OCI-LY3 (cell line): Measurements from ENCODE around the gene UCN2.

ENCODE experiments used
- H2AFZ ChIP-seq: fragments of 200-600, 300-600 bp; shearing (Covaris generic); 2 replicates; pipeline ENCODE4 v1.6.0; 2014; ENCODE audit warnings: antibody characterized with exemption, low read depth, low read length
- H3K27ac ChIP-seq: fragments of 200-600, 300-600 bp; sonication (generic); 2 replicates; pipeline ENCODE4 v1.5.1; 2014; ENCODE audit warnings: mild to moderate bottlenecking, low read length, moderate library complexity, mixed read lengths
- H3K27me3 ChIP-seq: fragments of 200-600, 300-600 bp; sonication (generic); 2 replicates; pipeline ENCODE4 v1.6.1; 2014; ENCODE audit warnings: low read depth, low read length, mixed read lengths
- H3K36me3 ChIP-seq: fragments of 200-600, 300-600 bp; sonication (generic); replicated peaks from 2 replicates; pipeline ENCODE3; 2014; ENCODE audit warnings: low read depth, low read length, mixed read lengths
- H3K4me1 ChIP-seq: fragments of 300-600, 200-600 bp; sonication (generic); 2 replicates; pipeline ENCODE4 v1.6.1; 2014; ENCODE audit warnings: low read length, mixed read lengths
- H3K4me2 ChIP-seq: fragments of 200-600, 300-600 bp; sonication (generic); 2 replicates; pipeline ENCODE4 v1.6.1; 2014; ENCODE audit warnings: low read length, mixed read lengths
- H3K4me3 ChIP-seq: fragments of 300-600, 200-600 bp; sonication (generic); 2 replicates; pipeline ENCODE4 v1.5.1; 2014; ENCODE audit warnings: antibody characterized with exemption, mild to moderate bottlenecking, low read length, moderate library complexity
- H3K79me2 ChIP-seq: fragments of 300-600, 200-600 bp; shearing (Covaris generic); 2 replicates; pipeline ENCODE4 v1.6.1; 2014; ENCODE audit warnings: mild to moderate bottlenecking, low read length, mixed read lengths
- H3K9ac ChIP-seq: fragments of 300-600, 200-600 bp; shearing (Covaris generic); 2 replicates; pipeline ENCODE4 v1.6.0; 2014; ENCODE audit warnings: mild to moderate bottlenecking, low read length, moderate library complexity
- H3K9me3 ChIP-seq: fragments of 200-600, 300-600 bp; shearing (Covaris generic); 2 replicates; pipeline ENCODE4 v1.6.1; 2014; ENCODE audit warnings: low read length, mixed read lengths; ENCODE audit not compliant: insufficient read depth
- H4K20me1 ChIP-seq: fragments of 200-600, 300-600 bp; sonication (generic); 2 replicates; pipeline ENCODE4 v1.6.1; 2016; ENCODE audit warnings: low read length, mixed read lengths; ENCODE audit not compliant: insufficient read depth
- EZH2phosphoT487 ChIP-seq: fragments of 200-600 bp; shearing (Covaris generic); IDR thresholded peaks from 2 replicates; pipeline ENCODE4 v1.6.1; 2018; ENCODE audit warnings: antibody characterized with exemption, mixed run types, low read depth
- TF ChIP-seq, protein P1 (sequence below): fragments of 200-600, 300-600 bp; sonication (generic); IDR thresholded peaks from 2 replicates; pipeline ENCODE4 v1.5.1; 2014; ENCODE audit warnings: antibody characterized with exemption, low read length, low read depth

The UCN2 gene

DNA sequence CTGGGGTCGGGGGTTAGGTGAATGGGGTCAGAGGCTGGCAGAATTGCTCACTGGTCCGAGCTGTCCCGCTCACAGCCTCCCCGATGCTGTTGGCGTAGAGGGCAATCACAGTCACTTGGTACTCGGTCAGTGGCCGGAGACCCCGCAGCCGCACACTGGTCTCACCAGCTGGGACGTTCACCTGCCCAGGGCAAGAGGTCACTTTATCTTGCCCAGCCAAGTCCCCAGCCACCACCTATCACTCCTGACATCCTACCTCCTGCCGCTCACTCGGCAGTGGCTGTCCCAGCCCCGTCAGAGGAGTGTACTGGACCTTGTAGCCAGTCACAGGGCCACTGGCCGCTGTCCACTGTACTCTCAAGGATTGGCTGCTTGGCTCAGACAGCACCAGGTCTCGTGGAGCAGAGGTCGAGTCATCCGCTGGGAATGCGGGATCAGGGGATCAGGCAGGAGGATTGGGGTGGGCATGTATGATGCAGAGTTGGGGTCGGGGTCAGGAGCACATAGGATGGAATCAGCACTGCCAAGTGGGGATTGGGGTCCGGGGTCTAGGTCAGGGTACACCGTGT lies 29.0 kb upstream of the UCN2 start:
- no peaks in the 10 kb centered on the region for H3K27me3 ChIP-seq
- no peak overlapping the region for H3K27ac ChIP-seq
- H3K9me3 ChIP-seq: no peaks in the 10 kb centered on the region
- H4K20me1 ChIP-seq: no peaks in the 10 kb centered on the region
- no peak overlapping the region for H2AFZ ChIP-seq
- H3K4me1 ChIP-seq: no peaks in the 10 kb centered on the region
- H3K4me3 ChIP-seq: no peak overlapping the region
- no peak overlapping the region for H3K9ac ChIP-seq
- no peaks in the 10 kb centered on the region for H3K79me2 ChIP-seq
- peaks cover 3% of the 10 kb centered on the region for H3K36me3 ChIP-seq
- no peak for TF ChIP-seq EZH2phosphoT487
- TF ChIP-seq, protein P1, sequence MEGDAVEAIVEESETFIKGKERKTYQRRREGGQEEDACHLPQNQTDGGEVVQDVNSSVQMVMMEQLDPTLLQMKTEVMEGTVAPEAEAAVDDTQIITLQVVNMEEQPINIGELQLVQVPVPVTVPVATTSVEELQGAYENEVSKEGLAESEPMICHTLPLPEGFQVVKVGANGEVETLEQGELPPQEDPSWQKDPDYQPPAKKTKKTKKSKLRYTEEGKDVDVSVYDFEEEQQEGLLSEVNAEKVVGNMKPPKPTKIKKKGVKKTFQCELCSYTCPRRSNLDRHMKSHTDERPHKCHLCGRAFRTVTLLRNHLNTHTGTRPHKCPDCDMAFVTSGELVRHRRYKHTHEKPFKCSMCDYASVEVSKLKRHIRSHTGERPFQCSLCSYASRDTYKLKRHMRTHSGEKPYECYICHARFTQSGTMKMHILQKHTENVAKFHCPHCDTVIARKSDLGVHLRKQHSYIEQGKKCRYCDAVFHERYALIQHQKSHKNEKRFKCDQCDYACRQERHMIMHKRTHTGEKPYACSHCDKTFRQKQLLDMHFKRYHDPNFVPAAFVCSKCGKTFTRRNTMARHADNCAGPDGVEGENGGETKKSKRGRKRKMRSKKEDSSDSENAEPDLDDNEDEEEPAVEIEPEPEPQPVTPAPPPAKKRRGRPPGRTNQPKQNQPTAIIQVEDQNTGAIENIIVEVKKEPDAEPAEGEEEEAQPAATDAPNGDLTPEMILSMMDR: no peak
- no peak overlapping the region for H3K4me2 ChIP-seq

DNA sequence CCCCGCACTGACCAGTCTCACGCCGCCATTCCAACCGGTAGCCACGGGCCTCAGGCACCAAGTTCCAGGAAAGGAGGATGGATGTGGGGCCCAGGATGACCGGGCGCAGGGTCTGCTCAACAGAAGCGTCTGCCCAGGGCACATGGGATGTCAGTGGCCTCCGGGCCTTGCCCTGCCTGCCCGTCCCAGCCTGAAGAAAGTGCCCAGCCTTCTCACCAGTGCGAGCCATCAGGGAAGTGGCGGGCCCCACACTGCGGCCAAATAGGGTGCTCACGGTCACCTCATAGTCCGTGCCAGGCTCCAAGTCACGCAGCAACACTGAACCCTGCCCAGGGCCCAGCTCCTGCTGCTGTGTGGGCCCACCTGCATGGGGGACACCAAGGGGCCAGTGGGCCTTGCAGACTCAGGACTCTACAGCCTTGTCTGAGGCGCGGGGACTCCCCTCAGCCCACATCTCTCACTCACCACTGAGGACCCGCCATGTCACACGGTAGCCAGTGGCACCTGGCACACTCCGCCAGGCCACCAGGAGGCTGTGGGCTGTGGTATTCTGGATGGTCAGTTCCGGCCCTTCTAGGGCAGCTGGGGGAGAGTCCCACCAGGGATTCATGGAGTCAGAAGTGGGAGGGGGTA lies 28.4 kb upstream of the UCN2 start:
- Histone ChIP-seq H3K36me3 (no peaks in the 10 kb centered on the region), H3K9me3 (no peaks in the 10 kb centered on the region), H3K4me2 (no peak overlapping the region), H2AFZ (no peak overlapping the region), H4K20me1 (no peaks in the 10 kb centered on the region), H3K4me3 (no peak overlapping the region), H3K27me3 (no peaks in the 10 kb centered on the region), H3K27ac (no peak overlapping the region), H3K9ac (no peak overlapping the region), H3K4me1 (no peaks in the 10 kb centered on the region), H3K79me2 (no peaks in the 10 kb centered on the region)
- no peak for TF ChIP-seq EZH2phosphoT487
- TF ChIP-seq, protein P1: no peak

DNA sequence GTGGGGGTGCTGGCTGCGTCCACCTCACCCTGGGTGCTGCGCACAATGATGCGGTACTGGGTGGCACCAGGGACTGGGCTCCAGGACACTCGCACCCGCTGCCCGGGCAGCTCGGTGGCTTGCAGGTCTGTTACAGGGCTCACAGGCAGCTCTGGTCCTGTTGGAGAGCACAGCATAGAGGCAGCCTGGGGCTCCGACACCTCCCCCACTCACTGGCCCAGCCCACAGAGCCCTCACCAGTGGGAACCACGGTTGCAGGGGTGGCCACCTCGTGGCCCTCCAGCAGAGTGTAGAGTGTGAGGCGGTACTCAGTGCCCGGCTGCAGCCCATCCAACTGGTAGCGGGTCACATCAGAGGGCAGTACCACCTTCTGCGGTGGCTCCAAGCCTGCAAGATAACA lies 27.9 kb upstream of the UCN2 start:
- Histone ChIP-seq H3K9ac (no peak overlapping the region), H3K4me3 (no peak overlapping the region), H3K36me3 (no peaks in the 10 kb centered on the region), H3K9me3 (no peaks in the 10 kb centered on the region), H3K27ac (no peak overlapping the region), H2AFZ (no peak overlapping the region), H3K4me1 (no peaks in the 10 kb centered on the region), H3K79me2 (no peaks in the 10 kb centered on the region), H3K4me2 (no peak overlapping the region), H4K20me1 (no peaks in the 10 kb centered on the region), H3K27me3 (no peaks in the 10 kb centered on the region)
- TF ChIP-seq EZH2phosphoT487: no peak
- TF ChIP-seq, protein P1: no peak

DNA sequence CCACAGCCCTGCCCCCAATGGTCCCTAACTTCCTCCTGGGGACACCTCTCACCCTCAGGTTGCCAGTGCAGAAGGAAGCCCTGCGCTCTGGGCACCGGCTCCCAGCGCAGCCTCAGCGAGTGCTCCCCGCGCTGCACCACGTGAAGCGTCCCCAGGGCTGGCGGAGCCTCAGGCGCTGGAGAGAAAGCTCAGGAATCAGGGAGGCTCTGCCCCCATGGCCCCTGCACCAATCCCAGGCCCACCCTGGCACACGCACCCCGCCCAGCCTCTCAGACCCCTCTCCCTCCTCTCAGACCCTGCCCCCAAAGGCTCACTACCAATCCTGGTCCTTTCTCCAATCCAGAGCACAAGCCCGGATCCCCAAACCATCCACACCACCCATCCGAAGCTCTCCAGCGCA lies 24.6 kb upstream of the UCN2 start:
- Histone ChIP-seq H3K79me2 (no peaks in the 10 kb centered on the region), H3K9ac (no peak overlapping the region), H2AFZ (no peak overlapping the region), H3K27me3 (no peaks in the 10 kb centered on the region), H4K20me1 (no peaks in the 10 kb centered on the region), H3K4me2 (no peak overlapping the region), H3K4me3 (no peak overlapping the region), H3K27ac (no peak overlapping the region), H3K9me3 (no peaks in the 10 kb centered on the region), H3K4me1 (no peaks in the 10 kb centered on the region), H3K36me3 (no peaks in the 10 kb centered on the region)
- TF ChIP-seq, protein P1: no peak
- TF ChIP-seq EZH2phosphoT487: no peak
